Activated naive CD8-positive, alpha-beta T cell treated with anti-CD3 and anti-CD28 coated beads, Interleukin-2, amount 50 U/mL, for 16 hours (primary cell): ENCODE results near the gene CDKN1A.
"Not testable (repeated sequence)": the region's sequence is repeated elsewhere in the genome, so short reads cannot be mapped to it uniquely, and the experiment has no call there.

ENCODE experiments used
- DNase-seq: peaks from one replicate; pipeline ENCODE4 v3.0.0-alpha.2; 2020; ENCODE audit warnings: low read depth, low spot score

CDKN1A gene

GRCh38 chr6:36719126-36719525 lies 40.6 kb downstream of the CDKN1A start:
- DNase-seq, result no peak

GRCh38 chr6:36720251-36721141 lies 42.0 kb downstream of the CDKN1A start:
- no peak for DNase-seq

GRCh38 chr6:36721369-36722140 lies 43.0 kb downstream of the CDKN1A start:
- no peak for DNase-seq

- DNase-seq, result no peak
These were observed 43.9 kb downstream of the CDKN1A start for GRCh38 chr6:36722365-36722764.

- no peak for DNase-seq
These were observed 44.4 kb downstream of the CDKN1A start for GRCh38 chr6:36722879-36723278.

- DNase-seq, result not testable (repeated sequence)
These were observed 45.5 kb downstream of the CDKN1A start for GRCh38 chr6:36723992-36724391.

- DNase-seq, result no peak
These were observed 46.2 kb downstream of the CDKN1A start for GRCh38 chr6:36724514-36725390.

GRCh38 chr6:36725581-36725980 lies 47.1 kb downstream of the CDKN1A start:
- DNase-seq, result no peak

- no peak for DNase-seq
These were observed 49.0 kb downstream of the CDKN1A start for GRCh38 chr6:36727505-36728021.

GRCh38 chr6:36728289-36729160 lies 50.0 kb downstream of the CDKN1A start:
- DNase-seq, result no peak

GRCh38 chr6:36729161-36729524 lies 50.6 kb downstream of the CDKN1A start:
- DNase-seq, result no peak

GRCh38 chr6:36730424-36731380 lies 52.2 kb downstream of the CDKN1A start:
- DNase-seq, result no peak

- DNase-seq, result no peak
These were observed 53.3 kb downstream of the CDKN1A start for GRCh38 chr6:36731622-36732310.

- DNase-seq, result no peak
These were observed 54.8 kb downstream of the CDKN1A start for GRCh38 chr6:36733300-36733699.

- DNase-seq, result no peak
These were observed 56.1 kb downstream of the CDKN1A start for GRCh38 chr6:36734486-36735060.

- DNase-seq, result no peak
These were observed 56.9 kb downstream of the CDKN1A start for GRCh38 chr6:36735110-36736071.
